NCI-H82 (cell line): ENCODE results near the gene KLF9.

Experiments used
- DNase-seq: peaks from one replicate; lab custom pipeline; 2025; lab: John Stamatoyannopoulos, UW

The KLF9 gene

GRCh38 chr9:70413799-70414775, at the start of gene KLF9:
Gene KLF9, minus strand, starts transcription at chr9:70414657. Its CDS starts 1,294 bp downstream, at chr9:70413363.
- DNase-seq, result peak; percentile 94

GRCh38 chr9:70463877-70464276, 49.4 kb upstream of the KLF9 start:
- DNase-seq, result no peak

GRCh38 chr9:70462300-70462699, 47.8 kb upstream of the KLF9 start:
- DNase-seq, result no peak

GRCh38 chr9:70457235-70457634, 42.8 kb upstream of the KLF9 start:
- peak; percentile 12 for DNase-seq

- no peak for DNase-seq
Measured at GRCh38 chr9:70455993-70456704, 41.7 kb upstream of the KLF9 start.

- no peak for DNase-seq
Measured at GRCh38 chr9:70452365-70452764, 37.9 kb upstream of the KLF9 start.

- no peak for DNase-seq
Measured at GRCh38 chr9:70451765-70452164, 37.3 kb upstream of the KLF9 start.

- DNase-seq, result no peak
Measured at GRCh38 chr9:70450738-70451137, 36.3 kb upstream of the KLF9 start.

GRCh38 chr9:70449461-70449860, 35.0 kb upstream of the KLF9 start:
- no peak for DNase-seq

- peak; percentile 44 for DNase-seq
Measured at GRCh38 chr9:70448919-70449318, 34.5 kb upstream of the KLF9 start.

- no peak for DNase-seq
Measured at GRCh38 chr9:70444904-70445303, 30.4 kb upstream of the KLF9 start.

GRCh38 chr9:70442328-70442848, 27.9 kb upstream of the KLF9 start:
- no peak for DNase-seq

- DNase-seq, result no peak
Measured at GRCh38 chr9:70441622-70442021, 27.2 kb upstream of the KLF9 start.

GRCh38 chr9:70439991-70440706, 25.7 kb upstream of the KLF9 start:
- no peak for DNase-seq

- peak; percentile 78 for DNase-seq
Measured at GRCh38 chr9:70438341-70438928, 24.0 kb upstream of the KLF9 start.

- no peak for DNase-seq
Measured at GRCh38 chr9:70435948-70436347, 21.5 kb upstream of the KLF9 start.

- no peak for DNase-seq
Measured at GRCh38 chr9:70429899-70430298, 15.4 kb upstream of the KLF9 start.

- DNase-seq, result no peak
Measured at GRCh38 chr9:70428781-70429180, 14.3 kb upstream of the KLF9 start.

- DNase-seq, result peak; percentile 53
Measured at GRCh38 chr9:70427161-70427945, 12.9 kb upstream of the KLF9 start.

GRCh38 chr9:70425192-70425591, 10.7 kb upstream of the KLF9 start:
- DNase-seq, result no peak
